Tongue (tissue), 2 donors: Measurements from ENCODE around the gene RAPGEF3. TPM values are rescaled to one million over a fixed set of nuclear protein-coding genes. Genes with fewer than 3 reads are reported as not detected.

ENCODE experiments used
- DNase-seq: peaks from one replicate; pipeline ENCODE4 v3.0.0-alpha.2; 2015
- total RNA-seq: library from RNA; depleted of rRNA; stranded (reverse); fragments of >200 nt; gene quantifications from one replicate; pipeline ENCODE4 v1.2.3, GENCODE V29; 2014

Gene RAPGEF3
- total RNA-seq, 1 donor from 2014 or later = 16.0 TPM

DNA sequence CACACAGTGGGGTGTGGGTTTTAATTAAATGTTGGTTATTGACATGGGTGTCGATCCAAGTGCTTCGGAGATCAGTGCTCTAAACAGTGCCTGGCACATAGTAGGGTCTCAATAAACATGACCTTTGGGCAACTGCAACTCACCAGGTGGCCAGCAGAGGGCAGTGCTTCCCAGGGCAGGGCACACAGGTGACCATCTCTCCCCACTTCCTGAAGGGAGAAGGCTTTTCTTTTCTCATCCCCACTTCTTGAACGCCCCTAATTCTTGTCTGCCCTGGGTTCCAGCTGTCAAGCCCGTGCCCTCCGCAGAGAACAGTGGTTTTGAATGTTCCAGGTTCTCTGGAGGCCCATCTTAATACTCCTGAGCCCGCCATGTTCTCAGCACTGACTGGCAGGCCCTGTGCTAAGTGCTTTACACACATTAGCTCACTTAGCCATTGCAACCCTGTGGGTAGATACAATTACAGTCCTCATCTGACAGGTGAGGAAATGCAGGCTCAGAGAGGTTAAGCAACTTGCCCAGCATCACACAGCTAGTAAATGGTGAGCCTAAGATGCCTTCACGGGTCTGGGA is 16.3 kb downstream of the RAPGEF3 start:
- peak; percentile 38 for DNase-seq

GRCh38 chr12:47741340-47741703 is 17.4 kb downstream of the RAPGEF3 start:
- DNase-seq = peak; percentile 85

DNA sequence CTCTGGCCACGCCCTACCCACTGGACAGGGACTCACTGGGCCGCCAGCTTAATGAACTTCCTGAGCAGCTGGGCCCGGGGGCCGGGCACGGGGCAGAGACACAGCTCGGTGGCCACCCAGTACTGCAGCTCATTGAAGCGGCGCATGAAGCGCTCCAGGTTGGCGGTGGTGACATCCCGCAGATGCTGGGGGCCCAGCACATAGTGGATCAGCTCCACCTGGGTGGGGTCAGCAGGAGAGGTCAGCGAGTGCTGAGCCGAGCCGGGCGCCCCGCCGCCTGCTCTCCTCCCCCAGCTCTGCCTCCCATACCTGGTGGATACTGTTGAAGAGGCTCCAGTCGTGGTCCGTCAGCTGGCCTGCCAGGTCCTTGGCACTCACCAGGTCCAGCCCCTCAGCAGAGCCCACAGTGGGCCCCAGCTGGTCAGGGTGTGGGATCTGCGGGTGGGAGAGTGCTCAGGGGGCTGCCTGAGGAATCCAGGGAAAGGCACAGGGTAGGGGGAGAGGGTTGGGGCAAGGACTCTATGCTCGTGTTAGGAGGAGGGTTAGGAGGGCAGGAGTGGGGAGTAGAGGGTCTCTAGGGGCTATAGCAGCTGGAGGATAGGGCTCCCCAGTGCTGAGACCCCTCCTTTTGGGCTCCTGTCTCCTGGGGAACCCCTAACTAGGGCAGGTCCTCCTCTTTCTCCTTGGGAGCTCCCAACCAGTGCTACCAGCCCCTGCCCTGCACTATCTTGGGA is 17.9 kb downstream of the RAPGEF3 start:
- DNase-seq = peak; percentile 33

DNA sequence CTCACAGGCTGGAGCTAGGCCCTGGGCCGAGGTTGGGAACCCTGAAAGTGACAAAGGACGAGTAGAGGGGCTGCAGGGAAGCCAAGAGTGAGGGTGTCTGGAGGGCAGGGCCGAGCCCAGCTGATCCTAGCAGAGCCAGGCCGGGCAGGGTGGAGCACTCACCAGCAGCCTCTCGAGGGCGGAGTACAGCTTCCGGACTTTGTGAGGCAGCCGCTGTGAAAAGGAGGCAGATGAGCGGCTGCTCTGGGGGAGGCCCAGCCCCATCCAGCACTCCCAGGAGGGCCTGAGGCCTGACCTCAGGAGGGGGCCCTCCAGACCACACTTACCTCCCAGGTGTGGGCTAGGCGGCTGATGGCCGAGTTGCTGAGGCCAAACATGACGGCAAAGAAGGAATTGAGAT is 18.7 kb downstream of the RAPGEF3 start:
- DNase-seq = no peak

GRCh38 chr12:47739297-47739696 is 19.4 kb downstream of the RAPGEF3 start:
- no peak for DNase-seq

DNA sequence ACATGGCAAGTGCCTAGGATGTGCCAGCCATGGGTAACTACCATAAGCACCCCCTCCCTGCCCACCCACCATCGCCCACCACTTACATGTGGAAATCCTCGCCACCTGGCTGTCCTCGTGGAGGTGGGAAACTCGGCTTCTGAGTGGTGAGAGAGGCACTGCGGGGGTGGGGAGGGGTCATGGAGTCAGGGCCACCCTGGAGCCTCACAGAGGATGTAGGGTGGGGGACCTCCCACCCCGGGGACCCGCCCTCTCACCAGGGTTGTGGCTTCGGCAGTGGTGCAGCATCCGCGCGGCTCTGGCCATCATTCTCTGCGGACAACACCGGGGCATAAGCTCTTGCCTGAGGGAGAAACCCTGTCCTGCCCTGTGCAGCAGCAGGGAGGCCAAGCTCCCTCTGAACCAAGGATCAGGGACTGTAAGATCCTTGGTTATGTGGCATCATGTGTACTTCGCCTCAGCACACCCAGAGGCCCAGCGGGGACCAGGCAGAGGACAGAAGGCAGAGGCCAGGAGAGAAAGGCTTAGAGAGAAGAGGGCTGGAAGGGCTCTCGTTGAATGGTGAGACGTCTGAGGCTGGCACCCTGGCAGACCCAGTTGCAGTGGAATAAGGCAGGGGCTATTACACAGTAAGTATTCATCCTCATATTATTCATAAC is 20.6 kb downstream of the RAPGEF3 start:
- no peak for DNase-seq

GRCh38 chr12:47736877-47737676 is 21.6 kb downstream of the RAPGEF3 start:
- peak; percentile 77 for DNase-seq

- no peak for DNase-seq
Observed at GRCh38 chr12:47736216-47736615, 22.5 kb downstream of the RAPGEF3 start.

GRCh38 chr12:47735649-47736048 is 23.0 kb downstream of the RAPGEF3 start:
- no peak for DNase-seq

- peak; percentile 81 for DNase-seq
Observed at GRCh38 chr12:47734725-47735480, 23.8 kb downstream of the RAPGEF3 start.

DNA sequence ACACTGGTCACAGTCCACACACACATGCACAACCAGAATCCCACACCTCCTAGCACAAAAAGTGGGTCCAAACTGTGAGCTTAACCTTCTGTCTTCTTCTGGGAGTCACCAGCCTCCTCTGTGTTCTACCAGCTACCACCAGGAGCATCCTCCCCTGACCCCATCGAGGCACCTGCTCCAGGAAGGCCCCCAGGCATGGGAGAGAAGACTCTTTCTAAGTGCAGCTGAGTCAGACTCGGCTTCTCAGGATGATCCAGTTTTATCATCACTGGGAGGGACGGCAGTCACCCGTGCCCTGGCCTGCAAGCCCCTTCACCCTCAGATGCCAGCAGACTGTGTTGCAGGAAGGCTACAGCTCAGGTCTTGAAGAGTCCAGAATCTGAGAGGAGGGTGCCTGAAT is 25.5 kb downstream of the RAPGEF3 start:
- DNase-seq = no peak

- DNase-seq = no peak
Observed at GRCh38 chr12:47732504-47732903, 26.2 kb downstream of the RAPGEF3 start.

- no peak for DNase-seq
Observed at GRCh38 chr12:47731723-47732122, 27.0 kb downstream of the RAPGEF3 start.

- no peak for DNase-seq
Observed at GRCh38 chr12:47730341-47730744, 28.3 kb downstream of the RAPGEF3 start.

DNA sequence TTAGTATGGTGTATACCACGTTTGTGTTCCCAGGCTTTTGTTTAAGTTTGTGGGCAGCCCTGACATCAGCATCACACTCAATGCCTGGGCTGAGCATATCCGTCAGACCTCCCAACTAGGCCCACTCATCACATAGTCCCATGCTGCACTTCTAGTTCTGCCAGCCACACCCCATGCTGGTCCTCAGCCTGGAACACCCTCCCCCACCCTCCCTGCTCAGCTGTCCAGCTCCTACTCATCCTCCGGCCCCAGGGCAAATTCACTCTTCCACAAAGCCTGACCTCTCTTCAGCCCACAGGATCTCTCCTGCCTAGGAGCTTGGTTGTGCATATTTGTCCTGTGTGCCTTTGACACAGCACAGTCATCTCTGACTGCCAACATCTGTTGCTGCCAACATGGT is 29.4 kb downstream of the RAPGEF3 start:
- no peak for DNase-seq

GRCh38 chr12:47725893-47726292 is 32.8 kb downstream of the RAPGEF3 start:
- no peak for DNase-seq

GRCh38 chr12:47725091-47725772 is 33.4 kb downstream of the RAPGEF3 start, which contains the start of gene ENDOU:
Gene ENDOU (minus strand): TSS chr12:47725490. CDS start chr12:47725413, 77 bp downstream.
- DNase-seq = no peak

DNA sequence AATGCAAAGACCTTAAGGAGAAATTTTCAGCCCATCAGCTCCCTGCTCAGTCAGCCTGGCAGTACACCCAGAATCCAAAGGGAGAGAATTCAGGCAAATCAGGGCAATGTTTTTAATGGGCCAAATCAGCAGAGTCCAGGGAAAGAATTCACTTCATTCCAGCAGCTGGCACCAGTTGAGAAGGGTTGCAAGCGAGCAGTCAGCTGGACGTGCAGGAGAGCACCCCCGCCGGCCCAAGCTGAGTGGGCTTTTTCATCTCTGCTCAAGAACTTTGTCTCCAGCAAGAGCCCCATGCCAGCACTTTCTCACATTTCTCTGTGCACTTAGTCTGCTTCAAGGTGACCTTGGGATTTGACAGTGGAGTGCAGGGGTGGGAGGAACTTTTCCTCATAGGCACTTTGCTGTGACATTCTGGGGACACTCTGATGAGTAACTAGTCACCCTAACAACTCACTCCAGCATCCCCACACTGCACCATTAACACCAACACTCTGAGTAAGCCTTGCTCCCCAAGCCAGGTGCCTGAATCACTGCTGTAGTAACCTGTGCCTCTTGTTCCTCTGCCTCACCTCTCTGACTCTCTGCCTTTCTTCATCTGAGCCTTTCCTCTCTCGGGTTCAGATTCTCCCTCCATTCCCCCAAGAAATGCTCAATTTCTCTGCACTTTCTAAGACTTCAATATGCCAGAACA is 35.6 kb downstream of the RAPGEF3 start:
- peak; percentile 32 for DNase-seq

- DNase-seq = no peak
Observed at GRCh38 chr12:47722136-47722834, 36.4 kb downstream of the RAPGEF3 start.

- DNase-seq = no peak
Observed at GRCh38 chr12:47721431-47721973, 37.2 kb downstream of the RAPGEF3 start.
